NCI-H2029 (cell line): ENCODE results near the gene SART3.
A peak's percentile ranks its signal among the peaks of the same experiment; 100 is the strongest.
"Not testable (repeated sequence)": the region's sequence is repeated elsewhere in the genome, so short reads cannot be mapped to it uniquely, and the experiment has no call there.

Experiments
- DNase-seq: peaks from one replicate; lab custom pipeline; 2025; lab: John Stamatoyannopoulos, UW

SART3 gene

DNA sequence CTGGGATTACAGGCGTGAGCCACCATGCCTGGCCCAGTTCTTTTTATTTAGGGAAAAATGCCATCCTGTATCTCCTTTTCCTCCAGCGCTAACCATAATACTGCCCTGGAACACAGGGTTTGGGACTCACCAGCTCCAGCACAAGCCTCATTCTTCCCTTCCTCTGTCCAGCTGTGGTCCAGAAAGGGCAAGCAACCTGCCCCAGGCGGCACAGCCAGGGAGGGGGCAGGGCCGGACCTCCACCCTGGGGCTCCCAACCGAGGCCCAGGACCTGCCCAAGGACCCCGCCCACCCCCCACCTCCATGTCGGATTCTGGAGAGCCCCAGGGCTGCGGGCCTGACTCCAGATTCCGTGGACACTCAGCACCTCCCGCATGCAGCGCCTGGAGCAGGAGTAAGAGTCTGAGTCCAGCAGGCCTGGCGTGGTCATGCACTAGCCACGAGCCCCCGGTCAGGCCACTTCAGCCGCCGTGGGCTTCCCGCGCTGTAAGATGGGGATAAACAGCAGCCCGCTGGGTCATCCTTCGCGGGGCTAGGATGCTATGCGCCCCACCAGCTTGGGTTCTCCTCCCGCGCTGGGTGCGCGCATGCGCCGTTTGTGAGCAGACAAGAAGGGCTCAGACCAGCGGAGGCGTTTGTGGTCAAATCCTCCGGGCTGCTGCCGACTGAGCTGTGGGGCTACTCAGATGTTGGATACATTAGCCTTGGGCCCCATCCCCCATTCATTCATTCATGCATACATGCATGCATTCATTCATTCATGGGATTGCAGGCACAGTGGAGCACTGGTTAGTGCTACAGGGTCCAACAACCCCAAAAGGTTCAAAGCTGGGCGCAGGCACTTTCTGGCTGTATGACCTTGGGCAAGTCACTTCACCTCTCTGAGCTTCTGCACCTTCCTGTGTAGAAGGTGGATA is 20.6 kb upstream of the SART3 start:
- DNase-seq, result no peak

DNA sequence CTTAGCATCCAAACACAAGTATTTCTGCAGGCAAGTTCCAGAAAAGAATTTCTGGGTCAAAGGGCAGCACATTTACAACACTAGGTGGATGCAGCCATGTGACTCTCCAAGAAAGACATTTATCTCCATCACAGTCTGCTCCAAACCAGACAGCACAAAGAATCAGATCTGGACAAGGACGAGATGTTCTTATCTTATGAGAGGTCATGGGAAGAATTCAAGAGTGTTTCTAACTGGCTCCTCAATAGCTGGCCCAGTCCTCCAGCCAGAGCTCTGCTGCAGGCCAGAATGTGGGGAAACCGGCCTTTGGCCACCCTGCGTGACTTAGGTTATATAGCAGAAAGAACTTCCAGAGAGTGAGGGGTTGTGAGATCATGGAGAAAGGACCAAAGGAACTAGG is 19.6 kb upstream of the SART3 start:
- DNase-seq, result no peak

DNA sequence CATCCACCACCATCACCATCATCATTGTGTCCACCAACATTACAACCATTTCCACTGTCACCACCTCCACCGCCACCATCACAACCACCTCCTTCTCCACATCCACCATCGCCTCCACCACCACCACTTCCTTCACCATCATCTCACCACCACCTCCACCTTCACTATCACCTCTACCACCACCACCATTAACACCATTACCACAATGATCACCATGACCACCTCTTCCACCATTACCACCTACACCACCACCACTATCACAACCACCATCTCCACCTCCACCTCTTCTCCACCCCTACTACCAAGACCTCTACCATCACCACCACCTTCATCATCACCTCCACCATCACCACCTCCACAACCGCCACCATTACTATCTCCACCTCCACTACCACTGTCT is 17.8 kb upstream of the SART3 start:
- DNase-seq, result no peak

DNA sequence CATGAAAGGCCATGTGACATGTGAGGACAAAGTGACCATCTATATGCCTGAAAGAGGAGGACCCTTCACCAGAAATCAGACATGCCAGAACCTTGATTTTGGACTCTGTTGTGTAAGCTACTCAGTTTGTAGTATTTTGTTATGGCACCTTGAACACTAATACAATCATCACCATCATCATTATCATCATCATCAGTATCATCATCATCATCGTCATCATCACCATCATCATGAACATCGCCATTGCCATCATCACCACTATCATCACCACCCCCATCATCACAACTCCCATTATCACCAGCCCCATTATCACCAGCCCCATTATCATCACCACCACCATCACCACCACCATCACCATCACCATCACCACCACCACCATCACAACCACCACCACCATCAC is 17.3 kb upstream of the SART3 start:
- DNase-seq, result no peak

DNA sequence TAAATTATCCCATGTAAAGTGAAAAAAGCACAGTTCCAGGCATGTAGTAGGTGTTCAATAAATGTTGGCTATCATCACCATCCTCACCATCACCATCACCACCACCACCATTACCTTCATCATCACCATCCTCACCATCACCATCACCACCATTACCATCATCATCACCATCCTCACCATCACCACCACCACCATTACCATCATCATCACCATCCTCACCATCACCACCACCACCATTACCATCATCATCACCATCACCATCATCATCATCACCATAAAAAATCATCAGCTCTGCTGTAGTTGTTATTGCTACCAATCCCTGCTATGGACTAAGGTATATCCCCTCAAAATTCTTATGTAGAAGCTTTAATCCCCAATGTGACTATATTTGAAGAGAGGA is 16.5 kb upstream of the SART3 start:
- DNase-seq, result no peak

DNA sequence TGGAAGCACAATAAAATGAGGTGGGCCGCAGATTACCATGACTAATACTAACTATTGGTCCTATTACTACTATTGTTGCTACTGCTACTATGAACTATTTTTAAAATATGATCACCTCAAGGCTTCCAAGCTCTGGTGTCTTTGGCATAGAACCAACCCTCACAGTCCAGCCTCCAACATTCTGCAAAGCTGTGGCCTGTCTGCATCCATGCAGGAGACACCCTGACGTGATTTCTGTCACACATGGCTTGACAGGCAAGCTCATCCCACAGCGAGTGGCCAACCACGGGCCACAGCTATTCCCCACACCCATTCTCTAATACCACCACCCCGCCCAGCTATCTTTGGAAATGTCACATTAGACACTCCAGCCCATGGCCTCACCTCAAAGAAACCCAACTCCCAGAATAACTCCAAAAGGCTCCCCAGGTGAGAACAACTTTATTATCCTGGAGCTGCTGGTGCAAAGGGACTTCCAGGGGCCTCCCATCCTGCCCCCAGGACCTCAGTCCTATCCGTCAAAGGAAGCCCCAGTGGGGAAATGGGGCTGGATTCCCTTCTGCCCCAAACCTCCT is 15.8 kb upstream of the SART3 start:
- no peak for DNase-seq

DNA sequence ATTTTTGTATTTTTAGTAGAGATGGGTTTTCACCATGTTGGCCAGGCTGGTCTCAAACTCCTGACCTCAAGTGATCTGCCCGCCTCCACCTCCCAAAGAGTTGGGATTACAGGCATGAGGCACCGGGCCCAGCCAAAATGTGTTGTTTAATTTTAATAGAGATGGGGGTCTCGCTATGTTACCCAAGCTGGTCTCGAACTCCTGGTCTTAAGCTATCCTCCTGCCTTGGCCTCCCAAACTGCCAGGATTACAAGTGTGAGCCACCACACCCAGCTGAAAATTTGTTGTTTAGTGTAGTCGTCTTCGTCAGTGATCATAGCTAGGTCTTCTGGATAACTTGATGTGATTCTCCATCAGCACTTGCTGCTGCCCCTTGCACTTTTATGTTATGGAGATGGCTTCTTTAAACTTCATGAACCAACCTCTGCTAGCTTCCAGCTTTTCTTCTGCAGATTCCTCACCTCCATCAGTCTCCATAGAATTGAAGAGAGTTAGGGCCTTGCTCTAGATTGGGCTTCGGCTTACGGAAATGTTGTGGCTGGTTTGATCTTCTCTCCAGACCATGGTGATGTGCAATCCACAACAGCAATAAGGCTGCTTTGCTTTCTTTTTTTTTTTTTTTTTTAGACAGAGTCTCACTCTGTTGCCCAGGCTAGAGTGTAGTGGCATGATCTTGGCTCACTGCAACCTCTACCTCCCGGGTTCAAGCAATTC is 14.4 kb upstream of the SART3 start:
- DNase-seq, result no peak

DNA sequence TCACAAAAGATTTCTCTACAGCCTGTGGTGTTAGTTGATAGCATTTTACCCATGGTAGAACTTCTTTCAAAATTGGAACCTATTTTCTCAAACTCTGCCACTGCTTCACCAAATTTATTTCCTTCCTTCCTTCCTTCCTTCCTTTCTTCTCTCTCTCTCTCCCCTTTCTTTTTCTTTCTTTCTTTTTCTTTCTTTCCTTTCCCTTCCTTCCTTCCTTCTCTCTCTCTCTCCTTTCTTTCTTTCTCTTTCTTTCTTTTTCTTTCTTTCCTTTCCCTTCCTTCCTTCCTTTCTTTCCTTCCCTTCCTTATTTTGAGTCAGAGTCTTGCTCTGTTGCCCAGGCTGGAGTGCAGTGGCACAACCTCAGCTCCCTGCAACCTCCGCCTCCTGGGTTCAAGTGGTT is 13.3 kb upstream of the SART3 start:
- not testable (repeated sequence) for DNase-seq

DNA sequence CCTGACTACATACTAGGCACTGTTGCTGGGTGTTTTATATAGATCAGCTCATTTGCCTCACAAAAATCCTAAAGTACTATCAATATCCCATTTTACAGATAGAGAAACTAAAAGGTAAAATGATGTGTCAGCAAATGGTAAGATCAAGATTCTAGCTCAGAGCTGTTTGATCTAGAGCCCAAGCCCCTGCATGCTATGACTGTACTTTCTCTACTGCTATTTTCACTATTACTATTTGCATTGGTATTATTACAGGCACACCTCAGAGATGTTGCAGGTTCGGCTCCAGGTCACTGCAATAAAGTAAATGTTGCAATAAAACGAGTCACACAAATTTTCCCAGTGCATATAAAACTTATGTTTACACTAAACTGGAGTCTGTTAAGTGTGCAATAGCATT is 12.3 kb upstream of the SART3 start:
- no peak for DNase-seq

DNA sequence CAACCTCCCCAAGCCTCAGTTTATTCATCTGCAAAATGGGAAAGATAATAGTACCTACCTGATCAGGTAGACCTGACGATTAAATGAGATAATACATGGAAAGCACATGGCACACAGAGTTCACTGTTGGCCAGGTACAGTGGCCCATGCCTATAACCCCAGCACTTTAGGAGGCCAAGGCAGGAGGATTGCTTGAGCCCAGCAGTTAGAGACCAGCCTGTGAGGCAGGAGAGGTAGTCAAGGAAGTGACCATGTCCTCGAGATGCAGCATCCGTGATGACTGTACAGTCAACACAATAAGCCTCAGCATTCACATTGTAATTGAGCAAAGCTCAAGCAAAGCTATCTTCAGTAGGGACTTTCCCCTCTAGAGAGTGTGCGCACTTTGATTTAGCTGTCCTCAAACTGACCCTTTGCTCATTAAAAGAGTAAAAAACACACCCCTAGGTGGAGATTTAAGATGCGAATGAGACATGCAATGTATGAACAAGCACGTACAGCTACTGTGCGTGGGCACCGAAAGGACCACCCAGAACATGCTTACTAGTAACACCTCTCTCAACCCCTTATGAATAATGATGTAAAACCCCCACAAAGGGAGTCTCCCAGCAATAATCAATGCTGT is 11.3 kb upstream of the SART3 start:
- DNase-seq, result no peak

DNA sequence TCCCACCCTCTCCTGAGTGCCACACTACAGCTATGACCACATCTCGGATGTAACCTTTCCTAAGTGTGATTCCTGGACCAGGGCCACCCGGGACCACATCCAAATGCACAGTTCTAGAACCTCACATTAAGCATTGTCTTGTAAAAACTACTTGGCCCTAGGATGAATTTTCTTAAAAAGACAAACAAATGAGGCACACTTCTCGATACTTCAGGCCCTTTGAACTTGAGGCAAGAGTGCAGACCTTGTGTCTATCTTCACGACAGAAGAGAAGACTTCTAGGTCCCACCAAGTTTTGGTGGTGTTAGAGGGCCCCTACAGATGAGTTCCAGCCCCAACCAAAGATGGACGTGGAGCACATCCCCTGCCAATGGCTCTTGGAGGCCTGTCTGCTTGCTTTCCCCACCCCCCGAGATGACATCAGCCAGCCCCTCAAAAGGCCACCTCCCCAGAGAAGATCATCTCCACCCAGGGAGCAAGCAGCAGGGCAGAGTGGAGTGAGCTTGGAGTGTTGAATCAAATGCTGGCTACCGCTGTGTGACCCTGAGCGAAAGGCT is 10.7 kb upstream of the SART3 start:
- no peak for DNase-seq

DNA sequence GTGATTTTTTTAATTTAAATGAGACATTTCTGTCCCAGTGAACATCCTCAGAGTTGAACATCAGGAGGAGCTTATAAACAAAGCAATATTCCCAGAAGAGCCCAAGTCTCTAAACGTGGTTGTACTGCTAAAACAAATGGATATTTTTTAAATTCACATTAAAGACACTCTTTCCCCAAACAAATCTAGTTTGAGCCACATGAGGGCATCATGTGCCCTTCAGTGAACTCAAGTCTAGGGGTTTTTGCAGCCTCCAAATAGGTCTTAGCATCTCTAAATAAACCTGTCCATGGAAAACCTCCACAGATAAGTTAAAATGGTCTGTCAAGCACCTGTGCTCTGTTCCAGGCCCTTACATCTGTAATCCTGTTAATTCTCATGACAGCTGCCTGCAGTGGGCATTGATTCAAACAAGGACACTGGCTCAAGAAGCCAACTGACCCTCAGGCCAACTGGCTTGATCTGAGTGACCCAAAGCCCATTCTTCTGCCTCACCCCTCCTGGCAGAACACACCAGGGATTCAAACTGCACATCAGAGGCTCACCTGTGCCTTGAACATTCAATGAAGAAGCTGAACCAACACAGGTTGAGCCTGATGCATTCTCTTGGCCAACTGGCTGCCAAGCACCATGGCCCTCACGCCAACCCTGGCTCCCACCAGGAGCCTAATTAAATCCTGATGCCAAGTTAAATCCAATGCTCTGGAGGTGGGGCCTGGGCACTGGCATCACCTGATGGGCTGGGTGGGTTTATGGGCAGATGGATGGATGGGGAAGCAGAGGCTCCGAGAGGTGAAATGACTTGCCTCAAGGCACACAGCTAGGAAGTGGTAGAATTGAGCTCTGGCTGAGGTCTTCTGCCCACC is 10.0 kb upstream of the SART3 start:
- DNase-seq, result no peak

DNA sequence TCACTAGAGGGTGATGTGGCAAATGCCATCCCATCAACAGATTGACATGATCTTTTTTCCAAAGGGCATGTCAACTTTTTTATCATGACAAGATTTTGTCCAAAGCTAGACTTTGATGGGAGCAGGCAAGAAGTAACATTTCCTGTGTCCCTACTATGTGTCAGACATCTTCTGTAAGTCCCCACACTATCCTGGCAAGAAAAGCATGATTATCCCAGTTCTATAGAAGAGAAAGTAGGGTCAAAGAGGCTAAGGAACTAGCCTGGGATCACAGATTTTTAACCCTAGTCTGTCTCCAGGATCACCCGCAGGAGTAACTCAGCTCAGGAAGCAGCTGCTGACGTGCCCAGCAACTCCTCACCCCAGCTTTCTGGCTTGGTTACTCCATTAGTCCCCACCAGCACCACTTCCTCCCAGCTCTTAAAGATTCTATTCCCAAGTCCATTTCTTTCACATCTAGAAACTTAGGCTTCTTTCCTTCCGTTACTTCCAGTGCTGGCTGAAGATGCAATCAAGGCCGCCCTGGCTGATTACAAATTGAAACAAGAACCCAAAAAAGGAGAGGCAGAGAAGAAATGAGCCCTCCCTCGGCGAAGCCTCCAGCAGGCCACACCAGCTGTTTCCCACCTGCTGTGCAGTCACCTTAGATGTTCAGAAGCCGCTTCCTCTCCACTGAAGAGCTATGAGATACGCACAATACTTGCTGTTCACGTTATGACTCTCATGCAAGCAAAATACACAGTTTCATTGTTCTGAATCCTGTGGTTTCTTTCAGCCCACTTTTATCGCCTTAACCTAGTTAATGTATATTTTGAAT is 7.6 kb upstream of the SART3 start:
- no peak for DNase-seq

DNA sequence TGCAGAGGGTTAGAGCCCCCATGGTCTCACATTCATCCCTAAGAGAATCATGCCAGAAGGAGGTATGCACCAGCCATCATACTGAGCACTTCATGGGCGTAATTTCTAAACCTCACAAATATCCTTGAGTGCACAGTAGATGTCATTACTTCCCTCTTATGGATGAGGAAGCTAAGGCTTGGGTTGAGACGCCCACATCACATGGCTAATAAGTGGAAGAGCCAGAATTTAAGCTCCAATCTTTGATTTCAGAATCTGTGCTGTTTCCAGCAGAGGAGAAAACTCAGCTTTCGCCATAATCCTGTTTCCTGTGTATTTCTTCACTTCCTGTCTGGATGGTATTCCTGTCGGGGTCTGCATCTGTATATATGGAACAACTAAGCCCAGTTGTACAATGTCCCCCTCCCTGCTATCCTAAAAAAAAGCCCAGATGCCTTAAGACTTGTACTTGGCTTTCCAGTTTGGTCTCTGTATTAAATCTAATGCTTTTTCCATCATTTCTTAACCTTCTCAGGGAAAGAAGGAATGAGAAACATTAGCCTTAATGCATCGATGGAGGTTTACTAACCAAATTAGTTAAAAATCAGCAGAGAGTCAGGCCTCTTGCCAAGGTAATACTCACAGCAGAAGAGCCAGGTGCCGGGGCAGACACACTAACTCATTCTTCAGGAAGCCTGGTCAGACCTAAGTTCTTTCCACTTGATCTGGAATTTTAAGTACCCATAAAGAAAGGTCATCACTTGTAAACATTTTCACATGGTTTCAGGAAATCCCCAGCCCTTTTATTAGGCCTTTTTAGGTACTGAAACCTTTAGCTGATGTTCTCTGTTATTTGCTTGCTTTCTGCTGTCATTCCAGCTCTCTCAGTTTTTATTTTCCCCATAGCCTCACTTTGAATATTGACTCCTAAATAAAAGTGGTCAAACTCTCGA is 6.7 kb upstream of the SART3 start:
- no peak for DNase-seq

DNA sequence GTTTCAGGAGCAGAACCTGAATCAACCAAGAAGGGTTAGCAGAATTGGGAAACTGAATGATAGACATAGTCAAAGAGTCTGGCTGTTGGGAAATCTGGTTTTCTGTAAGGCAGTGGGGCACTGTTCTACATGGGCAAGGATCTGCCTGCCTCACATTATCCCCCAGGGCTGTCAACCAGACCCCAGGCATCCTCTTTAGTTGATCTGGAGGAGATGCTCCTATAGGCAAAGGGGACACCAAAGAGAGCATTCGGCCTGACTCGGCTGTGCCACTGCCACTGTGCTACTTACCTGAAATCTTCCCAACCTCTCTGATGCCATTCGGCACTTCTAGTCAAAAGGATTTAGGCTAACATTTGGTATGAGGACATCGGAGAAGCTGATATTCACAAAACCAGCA is 5.5 kb upstream of the SART3 start:
- DNase-seq, result no peak

DNA sequence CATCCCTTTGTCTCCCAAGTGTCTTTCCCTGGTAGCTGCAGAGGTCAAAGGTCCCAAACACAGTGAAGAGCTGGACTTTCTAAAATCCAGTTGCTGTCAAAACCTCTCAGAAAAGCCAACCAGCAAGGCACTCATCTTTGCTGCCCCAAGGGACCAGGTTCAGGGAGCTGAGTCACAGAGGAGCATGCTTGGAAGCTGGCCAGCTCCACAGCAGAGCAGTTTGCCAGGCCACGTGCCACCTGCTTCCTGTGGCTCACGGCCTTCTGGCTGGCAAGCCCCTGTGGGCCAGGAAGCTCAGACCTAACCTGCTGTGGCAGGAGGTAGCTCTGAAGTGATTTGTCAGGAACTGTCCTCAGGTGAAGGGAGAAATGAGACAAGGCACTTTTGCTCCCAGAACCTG is 5.0 kb upstream of the SART3 start:
- peak; percentile 90 for DNase-seq

DNA sequence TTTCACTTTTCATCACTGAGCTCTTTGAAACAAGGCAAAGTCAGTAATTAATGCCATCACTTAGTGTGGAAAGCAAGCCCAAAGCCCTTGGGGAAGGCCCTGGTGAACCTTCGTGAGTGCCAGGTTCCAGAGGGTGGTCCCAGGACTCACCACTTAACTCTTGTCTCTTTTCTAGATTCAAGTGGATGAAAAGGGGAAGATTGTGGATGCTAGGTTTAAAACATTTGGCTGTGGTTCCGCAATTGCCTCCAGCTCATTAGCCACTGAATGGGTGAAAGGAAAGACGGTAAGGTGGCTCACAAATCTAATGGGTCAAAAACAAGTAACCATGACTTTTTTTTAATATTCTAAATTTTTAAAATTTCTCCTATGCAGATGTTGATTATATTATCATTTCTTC is 4.2 kb upstream of the SART3 start:
- no peak for DNase-seq

DNA sequence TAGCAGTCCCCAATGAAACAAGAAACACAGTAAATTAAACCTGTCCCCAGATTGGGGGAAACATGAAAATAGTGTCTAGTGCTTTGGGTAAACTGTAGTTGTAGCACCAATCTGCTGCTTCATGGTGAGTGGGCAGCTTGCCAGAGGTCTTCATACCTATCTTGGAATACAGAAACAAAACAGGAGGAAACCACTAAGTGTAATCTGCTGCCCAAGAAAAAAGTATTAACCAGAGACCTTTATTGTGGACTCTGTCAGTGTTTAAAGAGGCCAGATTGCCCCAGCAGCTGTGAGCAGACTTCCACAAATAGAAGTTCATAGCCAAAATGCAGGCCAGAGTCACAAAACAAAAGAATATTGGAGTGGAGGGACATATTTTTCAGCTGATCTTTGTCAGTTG is 3.8 kb upstream of the SART3 start:
- DNase-seq, result no peak

DNA sequence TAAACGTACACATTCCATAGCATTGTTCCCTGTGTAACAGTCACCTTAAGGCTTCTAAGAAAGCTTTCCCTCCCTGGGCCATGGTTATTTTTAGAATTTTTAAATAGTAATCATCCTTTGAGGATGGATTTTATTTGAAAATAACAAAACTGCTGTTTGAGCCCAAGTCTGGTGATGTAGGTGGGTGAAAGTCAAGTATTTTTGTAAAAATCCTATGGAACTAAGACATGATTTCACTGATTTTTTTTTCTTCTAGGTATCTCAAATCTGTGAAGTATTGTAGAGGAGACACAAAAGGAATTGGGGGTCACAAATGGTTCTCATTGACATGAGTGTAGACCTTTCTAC is 2.8 kb upstream of the SART3 start:
- no peak for DNase-seq
